HG03520 (cell line): ENCODE results near the gene RO60.
A peak's percentile ranks its signal among the peaks of the same experiment; 100 is the strongest.
"Not testable (repeated sequence)": the region's sequence is repeated elsewhere in the genome, so short reads cannot be mapped to it uniquely, and the experiment has no call there.

Source experiments
- ATAC-seq: cut with Tn5 transposase; IDR thresholded peaks from one replicate; pipeline ENCODE4 v1.9.1; 2021; ENCODE audit warnings: mild to moderate bottlenecking, moderate library complexity; ENCODE audit not compliant: unreplicated experiment

The RO60 gene

DNA sequence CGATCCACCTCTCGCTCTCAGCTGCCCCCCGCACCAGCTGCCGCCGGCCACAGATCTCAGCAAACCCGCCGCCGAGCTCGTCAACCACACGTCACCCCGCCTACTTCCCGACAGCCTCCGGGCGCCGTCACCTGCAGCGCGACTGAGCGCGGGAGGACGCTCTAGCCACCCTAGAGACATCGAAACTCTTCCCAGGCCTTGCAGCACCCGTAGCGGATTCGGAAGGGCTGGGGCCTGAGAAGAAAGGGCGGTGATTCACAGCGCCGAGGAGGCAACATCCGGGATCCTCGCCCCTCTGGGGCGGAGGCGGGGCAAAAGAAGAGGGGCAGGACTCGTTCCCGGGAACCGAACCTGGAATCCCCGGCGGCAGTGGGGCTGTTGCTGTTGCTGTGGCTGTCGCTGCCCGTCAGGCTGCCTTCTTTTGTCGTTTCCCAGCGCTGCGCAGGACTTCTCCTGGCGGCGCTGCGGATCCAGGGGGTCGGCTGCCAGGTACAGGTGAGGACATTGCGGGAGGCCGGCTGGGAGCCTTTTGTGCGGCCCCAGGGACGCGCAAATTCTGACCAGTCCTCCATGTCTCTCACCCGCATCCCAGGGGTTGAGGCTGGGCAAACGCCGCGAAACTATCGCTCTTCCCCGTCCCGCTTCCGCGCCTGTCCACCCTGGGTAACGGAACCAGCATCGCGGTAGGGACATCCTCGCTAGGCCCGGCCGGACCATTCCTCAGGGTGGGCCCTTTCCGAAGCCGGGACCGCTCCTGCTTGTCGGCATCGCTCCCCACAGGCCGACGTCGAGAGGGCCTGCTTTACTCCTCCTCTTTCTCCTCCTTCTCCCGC, at the start of gene RO60, which contains the start of gene UCHL5:
RO60 (plus strand) TSS at position 331 of the 833 bp plus-strand sequence. CDS start 9,443 bp downstream, outside the sequence.
UCHL5 (minus strand) TSS at position 79 of the 833 bp plus-strand sequence. CDS start 100 bp downstream, outside the sequence.
- peak; percentile 91 for ATAC-seq

DNA sequence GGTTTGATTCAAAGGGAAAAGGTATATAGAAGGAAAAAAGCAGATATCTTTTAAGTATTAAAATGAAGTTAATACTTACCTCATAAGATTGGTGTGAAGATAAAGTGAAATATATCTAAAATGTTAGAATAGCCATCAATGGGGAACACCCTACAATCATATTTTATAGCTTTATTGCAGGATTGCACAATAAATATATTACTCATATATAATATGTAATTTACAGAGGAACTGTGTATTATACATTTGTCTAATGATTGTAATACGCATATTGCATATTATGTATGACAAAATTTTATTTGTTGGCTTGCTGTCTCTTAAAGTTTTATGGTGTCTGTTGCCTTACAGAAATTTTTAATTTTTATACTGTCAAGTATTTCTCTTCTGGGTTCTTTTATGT, 48.0 kb upstream of the RO60 start:
- no peak for ATAC-seq

DNA sequence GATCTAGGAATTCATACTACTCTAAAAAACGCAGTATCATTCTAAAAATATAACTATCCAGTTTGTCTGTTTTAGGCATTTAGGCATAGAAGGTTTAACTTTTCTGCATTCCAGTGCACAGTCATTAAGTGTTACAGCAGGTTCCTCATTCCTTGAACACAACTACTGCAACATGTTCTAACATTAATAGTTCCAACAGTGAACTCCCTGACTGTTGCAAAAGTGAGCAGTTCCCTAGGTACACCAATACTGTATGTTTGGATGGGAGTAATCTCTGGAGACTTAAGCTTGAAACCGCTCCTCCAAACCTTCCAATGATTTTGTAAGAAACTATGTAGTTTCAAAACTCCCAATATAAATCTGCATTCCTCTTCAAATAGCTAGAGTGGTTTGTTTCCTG, 46.4 kb upstream of the RO60 start:
- no peak for ATAC-seq

DNA sequence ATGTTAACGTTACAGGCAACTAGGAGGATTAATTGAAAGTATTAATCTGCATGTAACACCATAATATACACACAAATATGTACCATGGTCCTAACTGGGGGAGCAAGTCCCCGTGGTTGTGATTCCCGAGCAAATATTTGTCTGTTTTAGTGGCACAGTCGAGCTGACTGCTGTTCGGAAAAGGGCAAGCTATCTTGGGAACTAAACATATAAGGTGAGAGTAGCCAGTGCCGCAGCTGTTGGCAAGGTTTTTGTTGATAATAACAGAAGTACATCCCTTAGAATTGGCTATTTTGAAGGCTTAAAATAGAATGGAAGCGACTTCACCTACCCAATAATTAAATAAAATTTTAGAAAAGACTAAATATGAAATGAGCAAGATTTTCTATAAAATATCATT, 45.7 kb upstream of the RO60 start:
- no peak for ATAC-seq

DNA sequence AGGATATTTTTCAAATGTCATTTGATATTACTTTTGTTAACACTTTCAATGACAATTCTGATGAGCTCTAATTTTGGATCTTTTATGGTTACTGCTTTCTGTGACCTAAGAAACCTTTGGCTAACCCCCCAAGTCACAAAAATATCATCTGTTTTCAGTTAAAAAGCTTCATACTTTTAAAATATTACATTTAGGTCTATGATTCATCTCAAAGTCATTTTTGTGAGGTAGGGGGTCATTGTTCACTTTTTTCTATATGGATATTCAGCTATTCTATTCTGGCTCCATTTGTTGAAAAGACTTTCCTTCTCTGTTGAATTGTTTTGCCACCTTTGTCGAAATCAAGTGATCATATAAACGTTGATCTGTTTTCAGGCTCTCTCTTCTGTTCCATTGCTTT, 45.0 kb upstream of the RO60 start:
- ATAC-seq = no peak

DNA sequence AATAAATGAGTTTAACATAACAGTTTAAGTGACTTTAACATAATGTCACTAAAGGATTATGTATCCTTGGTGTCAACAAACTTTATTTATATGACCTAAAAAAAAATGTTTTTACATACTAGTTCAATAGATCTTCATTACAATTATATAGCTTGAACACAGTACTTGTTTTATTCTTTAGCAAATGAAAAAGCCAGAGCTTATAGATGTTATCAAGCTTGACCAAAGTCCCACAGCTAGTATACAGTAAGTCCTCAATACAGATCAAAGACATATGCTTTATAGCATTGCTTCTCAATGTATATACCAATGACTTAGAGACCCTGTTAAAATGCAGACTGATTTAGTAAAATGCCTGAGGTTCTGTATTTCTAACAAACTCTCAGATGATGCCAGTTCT, 42.6 kb upstream of the RO60 start:
- ATAC-seq = no peak

DNA sequence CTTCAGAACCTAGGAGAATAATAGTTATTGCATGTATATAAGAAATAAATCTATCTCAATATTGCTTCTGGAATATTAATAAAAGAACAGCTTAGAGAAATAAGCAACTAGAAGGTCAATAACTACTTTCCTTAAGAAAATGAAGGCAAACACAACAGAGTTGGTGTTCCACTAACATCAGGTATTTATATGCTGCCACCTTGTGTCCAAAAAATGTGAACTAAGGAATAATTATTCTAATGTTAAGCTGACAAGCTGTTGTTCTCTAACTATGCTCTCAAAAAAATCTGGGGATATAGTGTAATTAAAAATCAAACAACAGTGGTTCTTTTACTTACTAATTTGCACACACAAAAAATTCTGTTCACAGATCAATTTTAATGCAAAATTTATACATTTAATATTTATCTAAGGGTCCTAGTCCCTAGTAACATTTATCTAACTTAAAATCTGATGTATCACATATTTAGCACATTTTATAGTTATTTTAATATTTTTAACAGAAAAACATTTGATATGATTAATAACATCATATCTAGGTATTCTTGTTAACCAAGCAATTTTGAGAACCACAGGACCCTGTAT, 39.9 kb upstream of the RO60 start:
- peak; percentile 52 for ATAC-seq

DNA sequence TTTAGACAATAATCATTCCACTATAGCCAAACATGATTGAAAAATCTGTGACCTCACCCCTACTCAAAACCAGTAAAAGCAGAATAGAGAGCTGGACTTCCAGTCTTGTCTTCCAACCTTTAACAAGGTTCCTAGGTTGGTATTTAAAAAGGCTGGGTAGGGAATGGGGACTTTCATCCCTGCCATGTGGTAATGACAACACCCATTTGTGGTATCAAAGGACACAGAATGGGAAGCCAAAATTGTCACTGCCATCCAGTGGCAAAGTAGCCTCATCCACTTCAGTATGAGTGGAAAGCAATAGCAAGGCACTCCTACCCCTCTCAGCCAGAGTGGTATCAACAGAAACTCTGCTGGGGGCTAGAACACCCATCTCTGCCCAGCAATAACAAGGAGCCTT, 34.2 kb upstream of the RO60 start:
- ATAC-seq = no peak

DNA sequence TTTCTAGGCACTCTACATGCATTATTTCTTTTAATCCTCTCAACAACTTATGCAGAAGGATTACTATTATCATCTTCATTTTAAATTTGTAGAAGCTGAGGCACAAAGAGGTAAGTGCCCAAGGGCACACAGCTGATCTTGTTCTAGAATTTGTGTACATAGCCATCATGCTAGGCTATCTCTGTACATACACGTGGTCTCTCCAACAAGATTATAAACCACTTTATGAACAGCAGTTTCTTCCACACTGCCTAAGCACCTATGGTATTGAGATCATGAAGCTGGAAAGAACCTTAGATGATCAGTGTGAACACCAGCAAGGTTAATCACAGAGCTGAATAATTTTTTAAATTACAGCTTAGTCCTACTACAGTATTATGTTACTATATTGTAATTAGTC, 29.1 kb upstream of the RO60 start:
- no peak for ATAC-seq

DNA sequence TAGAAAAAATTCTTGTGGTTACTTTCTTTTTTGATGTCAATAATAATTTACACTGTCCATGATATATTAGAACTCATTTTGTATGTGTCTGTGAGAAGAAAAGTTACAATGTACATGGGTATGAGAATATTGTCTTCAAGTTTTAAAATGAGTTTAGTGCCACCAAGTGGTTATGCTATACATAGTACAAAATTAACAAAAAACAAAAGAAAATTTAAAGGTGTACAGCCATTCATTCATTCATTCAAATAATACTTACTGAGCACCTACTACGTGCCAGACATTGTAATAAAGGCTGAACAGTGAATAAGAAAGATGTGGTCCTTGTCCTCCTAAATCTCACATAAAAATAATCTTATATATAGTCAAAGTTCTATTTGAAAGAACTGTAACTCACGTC, 28.0 kb upstream of the RO60 start:
- ATAC-seq = no peak

DNA sequence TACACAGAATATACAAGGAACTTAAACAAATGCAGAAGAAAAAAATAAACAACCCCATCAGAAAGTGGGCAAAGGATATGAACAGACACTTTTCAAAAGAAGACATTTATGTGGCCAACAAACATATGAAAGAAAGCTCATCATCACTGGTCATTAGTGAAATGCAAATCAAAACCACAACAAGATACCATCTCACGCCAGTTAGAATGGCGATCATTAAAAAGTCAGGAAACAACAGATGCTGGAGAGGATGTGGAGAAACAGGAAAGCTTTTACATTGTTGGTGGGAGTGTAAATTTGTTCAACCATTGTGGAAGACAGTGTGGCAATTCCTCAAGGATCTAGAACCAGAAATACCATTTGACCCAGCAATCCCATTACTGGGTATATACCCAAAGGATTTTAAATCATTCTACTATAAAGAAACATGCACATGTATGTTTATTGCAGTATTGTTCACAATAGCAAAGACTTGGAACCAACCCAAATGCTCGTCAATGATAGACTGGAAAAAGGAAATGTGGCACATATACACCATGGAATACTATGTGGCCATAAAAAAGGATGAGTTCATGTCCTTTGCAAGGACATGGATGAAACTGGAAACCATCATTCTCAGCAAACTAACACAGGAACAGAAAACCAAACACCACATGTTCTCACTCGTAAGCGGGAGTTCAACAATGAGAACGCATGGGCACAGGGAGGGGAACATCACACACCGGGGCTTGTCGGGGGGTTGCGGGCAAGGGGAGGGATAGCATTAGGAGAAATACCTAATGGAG, 26.6 kb upstream of the RO60 start:
- ATAC-seq = not testable (repeated sequence)

DNA sequence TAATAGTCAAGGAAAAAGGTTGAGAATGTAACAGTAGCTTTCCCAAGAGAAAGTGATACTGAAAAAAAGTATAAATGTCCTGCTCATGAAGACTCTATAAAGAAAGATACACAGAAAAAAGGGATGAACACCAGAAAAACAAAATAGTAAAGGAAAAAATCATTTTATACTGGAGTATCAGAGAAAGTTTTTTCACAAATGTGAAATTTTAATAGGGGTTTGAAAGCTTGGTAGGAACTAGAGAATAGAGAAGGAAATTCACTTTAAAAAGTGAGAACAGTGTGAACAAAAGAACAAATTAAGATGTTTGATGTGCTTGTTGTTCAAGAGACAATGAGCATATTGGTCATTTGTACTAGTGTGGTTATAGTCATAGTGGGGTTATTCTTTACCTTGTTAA, 25.8 kb upstream of the RO60 start:
- no peak for ATAC-seq

DNA sequence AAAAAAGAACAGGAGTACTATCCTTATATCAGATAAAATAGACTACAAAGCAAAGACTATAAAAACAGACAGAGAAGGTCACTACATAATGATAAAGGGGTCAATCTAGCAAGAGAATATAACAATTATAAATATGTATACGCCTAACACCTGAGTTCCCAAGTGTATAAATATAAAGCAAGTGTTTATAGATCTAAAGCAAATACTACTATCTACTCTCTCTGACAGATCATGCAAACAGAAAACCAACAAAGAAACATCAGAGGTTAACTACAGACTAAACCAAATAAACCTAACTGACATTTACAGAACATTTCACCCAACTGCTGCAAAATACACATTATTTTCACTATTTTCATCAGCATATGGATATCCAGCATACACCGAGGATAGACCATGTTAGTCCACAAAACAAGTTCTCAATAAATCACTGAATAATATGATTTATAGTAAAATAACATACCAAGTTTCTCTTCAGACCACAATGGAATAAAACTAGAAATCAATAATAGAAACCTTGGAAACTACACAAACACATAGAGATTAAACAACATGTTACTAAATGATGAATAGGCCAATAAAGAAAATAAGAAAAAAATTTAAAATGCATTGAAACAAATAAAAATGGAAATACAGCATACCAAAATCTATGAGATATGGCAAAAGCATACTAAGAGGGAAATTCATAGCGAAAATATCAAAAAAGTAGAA, 22.9 kb upstream of the RO60 start:
- ATAC-seq = no peak

DNA sequence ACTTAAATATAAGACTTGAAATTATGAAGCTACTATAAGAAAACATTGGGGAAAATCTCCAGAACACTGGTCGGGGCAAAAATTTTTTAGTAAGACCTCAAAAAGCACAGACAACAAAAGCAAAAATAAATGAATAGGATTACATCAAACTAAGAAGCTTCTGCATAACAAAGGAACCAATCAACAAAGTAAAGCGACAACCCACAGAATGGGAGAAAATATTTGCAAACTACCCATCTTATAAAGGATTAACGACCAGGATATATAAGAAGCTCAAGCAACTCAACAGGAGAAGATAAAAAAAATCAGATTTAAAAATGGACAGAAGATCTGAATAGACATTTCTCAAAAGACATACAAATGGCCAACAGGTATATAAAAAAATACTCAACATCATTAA, 19.4 kb upstream of the RO60 start:
- ATAC-seq = no peak

DNA sequence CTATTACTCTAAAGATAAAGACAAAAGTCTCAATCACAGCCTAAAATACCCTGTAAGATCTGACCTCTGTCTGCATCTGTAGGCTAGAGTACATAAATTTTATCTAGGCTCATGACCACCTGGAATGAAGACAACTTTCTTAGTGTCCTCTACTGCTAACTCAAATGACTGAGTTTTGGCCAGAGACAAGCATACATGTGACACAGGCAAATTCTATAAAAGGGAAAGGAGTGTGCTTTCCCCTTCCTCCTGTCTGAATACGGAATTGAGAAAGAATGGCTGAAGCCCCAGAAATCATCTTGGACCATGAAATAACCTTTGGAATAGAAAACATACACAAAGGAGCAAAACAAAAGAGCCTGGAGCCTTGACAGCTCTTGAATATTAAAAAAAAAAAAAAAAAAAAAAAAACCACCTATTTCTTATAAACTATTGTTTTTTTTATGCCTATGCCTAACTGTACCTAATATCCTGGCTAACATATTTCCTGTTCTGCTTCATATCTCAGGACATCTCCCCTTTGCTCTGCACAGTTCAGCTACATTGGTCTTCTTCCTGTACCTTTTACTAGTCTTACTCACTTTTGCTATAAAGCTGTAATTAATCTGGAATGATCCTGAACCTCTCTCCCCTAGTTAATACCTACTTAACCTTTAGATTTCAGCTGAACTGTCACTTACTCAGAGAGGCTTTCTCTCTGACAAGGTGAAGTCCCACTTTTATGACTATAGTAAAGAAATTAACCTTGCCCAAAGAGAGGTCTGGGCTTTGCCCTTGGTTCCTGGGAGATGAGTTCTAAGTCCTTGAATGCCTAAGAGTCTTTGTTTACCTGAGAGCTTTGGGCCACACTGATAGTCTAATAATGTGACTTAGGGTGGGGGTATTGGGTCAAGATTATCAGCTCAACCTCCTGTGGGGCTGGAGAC, 16.4 kb upstream of the RO60 start:
- ATAC-seq = no peak

DNA sequence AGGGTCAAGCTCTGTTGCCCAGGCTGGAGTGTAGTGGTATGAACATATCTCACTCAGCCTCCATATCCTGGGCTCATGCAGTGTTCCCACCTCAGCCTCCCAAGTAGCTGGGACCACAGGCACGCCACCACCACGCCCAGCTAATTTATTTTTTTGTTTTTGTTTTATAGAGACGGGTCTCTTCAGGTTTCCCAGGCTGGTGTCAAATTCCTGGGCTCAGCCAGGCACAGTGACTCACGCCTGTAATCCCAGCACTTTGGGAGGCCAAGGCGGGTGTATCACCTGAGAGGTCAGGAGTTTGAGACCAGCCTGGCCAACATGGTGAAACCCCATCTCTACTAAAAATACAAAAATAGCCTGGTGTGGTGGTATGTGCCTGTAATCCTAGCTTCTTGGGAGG, 10.5 kb upstream of the RO60 start:
- not testable (repeated sequence) for ATAC-seq

DNA sequence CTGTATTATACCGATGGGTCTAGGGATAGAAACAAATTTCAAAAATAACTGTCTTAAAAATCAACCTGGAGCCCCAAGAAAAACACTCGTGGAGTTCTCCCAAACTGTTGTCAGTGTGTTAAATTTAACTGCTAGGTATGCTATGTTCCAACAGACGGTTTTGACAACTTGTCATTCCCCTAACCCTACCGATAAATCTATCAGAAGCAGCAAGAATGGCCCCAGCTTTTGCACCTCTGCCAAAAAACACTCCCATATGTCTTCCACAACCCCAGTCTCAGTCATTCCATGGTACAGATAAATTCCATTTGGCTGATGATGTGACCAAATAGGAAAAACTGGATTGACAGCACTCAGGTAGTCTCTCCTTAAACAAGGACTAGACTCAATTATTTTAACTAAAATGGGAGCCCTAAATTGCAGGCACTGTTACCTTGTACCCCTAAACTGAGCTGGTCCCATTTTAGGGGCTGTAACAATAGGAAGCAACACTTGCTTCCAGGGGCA, 5.2 kb upstream of the RO60 start:
- no peak for ATAC-seq

DNA sequence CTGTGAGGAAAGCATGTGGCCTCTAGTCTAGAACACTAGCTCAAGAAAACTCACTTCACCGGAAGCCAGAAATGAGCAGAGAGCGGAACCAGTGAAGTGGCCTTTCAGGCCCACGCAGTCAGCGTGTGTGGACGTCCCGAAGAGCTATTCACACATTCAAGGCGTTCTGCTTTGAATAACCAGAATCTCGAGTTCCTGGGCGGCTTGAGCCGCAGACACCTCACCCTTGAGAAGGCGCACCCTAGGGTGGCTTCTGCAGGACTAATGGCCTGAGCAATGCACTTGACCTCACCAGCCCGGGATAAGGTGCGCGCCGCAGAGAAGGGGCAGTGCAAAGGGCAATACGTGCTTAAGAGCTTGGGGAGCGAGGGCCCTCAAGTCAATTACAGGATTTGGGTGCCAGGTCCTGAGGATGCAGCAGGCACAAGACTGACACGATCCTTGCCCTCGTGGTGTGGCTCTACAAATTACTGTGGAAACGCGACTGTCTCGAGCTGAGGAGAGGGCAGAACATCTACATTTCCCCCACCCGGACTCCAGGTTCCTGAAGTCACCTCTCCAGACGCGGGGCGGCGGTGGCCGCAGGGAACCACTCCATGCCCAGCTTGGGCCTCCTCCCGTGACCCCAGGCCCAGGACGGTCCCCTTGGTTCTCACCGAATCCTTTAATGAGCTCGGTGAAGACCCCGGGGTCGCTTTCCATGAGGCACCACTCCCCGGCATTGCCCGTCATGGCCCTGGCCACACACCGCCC, 707 bp upstream of the RO60 start:
- ATAC-seq = peak; percentile 55

DNA sequence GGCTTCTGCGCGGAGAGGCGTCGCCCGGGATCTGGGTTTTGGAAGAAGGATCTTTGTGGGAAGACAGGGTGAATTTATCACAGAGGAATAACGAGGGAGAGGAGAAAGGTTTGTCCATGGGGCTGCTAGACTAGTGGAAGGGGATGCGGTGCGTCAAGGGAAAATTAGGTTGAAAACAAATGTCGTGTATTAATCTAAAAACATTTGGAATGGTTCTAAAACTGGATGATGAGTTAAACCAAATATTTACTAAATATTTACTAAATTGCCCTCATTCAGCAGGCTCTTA, 647 bp downstream of the RO60 start:
- no peak for ATAC-seq
